ENCODE results near the gene APOL5.

APOL5 gene

DNA sequence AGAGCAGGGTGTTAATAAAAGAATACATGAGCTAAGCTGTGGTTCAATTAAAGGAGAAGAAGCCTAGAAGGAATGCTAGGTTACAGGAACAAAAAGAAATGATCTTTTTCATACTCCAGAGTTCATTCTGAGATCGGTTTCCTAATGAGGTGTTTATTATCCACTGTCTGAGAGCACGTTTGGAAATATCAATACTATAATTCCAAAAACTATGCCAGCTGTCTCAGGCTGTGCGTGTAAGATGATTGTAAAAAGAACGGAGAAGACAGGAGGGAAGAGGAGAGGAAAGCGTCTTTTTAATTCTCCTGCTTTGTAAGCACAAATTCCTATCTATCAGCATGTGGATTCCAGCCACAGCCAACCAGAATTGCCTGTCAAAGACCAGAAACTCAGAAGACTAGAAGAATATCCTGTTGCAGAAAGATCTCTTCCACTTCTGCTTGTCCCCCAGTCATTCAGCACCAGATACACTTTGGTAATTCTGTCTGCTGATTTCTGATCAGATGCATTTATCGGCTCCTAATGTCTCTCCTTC is 25.7 kb downstream of the APOL5 start:
- DNase-seq = no peak

DNA sequence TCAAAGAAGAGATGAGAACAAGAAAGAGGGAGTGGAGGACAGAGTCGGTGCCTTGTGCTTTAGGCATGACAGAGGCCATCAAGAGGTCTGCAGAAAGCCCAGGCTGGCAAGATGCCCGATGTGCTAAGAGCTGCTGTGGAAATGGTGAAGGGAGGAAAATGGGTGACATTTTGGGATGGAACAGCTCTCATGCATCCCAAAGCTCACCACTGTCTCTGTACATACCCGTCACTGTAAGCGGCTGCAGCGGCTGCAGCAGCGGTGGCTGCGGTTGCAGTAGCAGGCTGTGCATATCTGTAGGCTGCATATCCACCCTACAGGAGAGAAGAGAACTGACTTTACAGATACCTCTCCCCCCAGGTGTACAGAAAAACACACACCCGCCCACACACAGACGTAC is 28.6 kb downstream of the APOL5 start:
- no peak for DNase-seq

DNA sequence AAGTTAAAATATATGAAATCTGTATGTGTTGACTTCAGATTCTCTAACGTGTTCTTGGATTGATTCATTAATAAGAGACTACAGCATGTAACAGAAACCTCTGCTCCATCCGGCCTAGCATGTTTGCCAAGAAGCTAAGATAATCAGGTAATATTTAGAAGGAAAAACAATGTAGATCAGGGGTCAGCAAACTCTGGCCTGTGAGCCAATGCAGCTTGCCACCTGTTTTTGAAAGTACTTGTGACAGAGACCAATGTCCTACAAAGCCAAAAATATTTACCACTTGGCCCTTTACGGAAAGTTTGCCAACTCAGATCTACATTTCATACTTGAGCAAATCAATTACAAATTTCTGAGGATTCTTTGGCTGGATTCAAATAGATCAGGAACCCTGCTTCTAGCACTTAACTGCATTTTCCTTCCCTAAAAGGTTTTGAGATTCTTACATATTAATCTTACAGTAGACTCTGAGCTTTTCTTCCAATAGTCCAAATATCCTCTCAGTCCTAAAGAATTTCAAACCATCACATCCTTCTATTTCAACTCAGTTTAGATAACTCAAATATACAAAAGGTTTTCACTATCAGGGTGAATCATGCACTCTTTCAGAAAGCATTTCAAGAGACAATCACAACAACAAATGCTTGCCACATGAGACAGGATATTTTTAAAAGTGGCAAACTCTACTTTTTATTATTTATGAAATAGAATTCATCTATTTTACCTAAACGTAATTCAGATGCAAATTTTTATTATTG is 29.5 kb downstream of the APOL5 start:
- DNase-seq = no peak

DNA sequence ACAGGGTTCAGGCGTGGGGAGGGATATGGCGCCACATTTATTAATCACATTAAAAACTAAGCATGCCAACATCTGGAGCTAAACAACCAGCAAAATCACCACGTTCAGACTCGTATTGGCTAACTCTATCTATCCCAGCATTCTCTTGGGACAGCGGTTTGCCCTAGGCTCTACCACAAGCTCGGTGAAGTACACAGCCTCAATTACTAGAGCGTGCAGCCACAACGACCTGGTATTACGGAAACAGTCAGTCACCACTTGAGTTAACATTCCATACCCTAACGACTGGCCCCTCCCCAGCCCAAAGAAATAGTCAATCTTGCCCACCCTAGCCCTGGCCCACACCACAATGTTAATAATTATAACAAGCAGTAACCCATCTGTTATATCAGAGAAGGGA is 32.1 kb downstream of the APOL5 start:
- DNase-seq = no peak

DNA sequence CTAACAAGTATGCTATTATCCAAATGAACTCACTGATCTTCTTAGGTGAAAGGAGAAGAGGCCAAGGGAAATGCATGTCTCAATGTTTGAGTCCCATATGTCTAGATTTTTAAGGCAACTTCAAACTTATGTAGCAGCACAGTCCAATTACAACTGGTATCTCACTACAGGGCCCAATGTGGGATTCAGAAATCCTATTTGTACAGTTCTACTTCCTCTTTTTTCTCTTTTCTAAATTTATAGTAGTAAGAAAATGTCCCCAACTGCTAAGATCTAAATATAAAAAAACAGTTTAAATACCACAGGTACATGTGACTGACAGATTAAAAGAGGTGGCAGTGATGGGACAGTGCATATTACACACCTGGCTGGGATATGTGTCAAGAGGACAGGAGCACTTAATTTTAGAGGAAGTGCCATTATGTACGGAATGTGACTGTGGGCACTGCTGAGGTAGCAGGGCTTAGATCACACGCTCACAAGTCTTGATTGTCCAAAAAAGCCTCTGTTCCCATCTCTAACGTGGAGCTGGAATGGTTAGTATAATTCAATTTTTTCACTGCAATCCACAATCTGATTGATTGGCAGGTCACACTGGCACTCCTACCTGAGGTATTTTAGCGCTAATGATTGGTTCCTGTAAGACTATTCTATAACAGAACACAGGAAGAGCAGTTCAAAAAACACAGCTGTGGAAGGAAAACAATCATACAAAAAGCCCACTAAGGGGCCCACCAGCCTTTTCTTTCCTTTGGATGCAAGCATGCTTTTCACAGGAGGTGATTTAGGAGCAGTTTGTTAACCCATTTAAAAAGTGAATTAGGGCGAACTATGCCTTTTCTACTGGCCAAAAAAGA is 34.6 kb downstream of the APOL5 start:
- DNase-seq = no peak

DNA sequence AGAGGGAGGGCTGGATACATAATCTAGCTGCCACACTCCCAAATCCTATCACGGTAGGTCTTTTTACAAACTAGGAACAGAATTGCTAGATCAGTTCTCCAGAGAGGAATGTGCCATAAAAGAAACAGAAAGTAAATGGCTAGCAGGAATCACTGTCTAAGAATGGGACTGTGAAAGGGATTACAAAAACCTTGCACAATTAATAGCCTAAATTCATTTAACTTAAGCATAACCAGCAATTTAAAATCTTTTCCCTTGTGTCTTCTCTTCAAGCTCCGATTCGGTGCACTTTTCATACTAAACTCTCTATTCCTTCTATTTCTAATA is 35.2 kb downstream of the APOL5 start:
- DNase-seq = no peak

DNA sequence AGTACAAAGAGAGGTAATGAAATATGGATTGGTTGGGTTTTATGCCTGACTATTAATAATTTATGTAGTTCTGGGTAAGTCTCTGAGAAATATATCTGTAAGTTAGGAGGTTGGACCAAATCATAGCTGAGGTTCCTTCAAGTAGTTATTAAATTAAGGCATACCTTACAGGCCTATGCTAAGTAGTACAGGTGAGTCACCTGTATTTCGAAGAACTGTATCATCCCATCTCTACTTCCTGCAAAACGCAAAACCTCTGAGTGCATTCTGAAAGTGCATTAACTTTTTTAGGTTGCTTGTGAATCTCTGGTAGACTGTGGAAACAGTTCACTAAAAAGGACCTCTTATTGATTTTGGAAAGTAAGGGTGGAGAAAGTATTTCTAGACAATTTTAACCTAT is 37.1 kb downstream of the APOL5 start:
- DNase-seq = no peak

DNA sequence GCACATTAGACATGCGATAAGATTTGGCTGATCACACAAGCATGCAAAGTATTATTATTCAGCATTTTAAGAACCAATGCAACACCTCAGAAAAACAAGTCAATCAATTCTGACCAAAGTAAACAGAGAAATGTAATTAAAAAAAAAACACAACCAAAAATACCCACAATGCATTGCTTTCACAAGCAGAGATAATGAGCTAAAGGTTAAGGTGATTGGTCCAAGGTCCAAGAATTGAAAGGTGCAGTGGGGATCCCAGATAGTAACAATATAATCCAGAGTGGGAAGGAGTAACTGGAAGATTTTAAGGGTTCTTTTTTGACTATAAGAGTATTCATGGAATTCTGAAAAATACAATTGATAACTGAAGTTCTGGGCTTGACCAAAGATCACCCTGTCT is 39.0 kb downstream of the APOL5 start:
- DNase-seq = no peak

DNA sequence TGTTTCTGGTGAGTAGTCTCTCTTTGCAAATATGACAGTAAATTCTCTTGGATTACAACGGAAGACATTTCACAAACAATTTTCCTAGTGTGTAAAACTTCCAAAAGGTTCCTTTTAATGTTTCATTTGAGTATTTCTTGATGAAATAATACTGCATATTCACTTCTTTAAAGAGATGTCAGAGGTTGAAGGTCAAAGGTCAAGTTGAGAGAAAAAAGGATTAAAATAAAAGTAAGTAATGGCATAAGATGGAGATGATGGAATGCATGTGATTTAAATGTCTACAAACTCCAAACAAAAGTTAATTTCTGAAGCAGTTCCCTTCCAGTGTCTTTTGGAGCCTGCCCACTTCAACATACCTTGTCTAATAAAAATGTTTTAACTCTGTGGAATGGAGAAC is 40.7 kb downstream of the APOL5 start:
- no peak for DNase-seq

DNA sequence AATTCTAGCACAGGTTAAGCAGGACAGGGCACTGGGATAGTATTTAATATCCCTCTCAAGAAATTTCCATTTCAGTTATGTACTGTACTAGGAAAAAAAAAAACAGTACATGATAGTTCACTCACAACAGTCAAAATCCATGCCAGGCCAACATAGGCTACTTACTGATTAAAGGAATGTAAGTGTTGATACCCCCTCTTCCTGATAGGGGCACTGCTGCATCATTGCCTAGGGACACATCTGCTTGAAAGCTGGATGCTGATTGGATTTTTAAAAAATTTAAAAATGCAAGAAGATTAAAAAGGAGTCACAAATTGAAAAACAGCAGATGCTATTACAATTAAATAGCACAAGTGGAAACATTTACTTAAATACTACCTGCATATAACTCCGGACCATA is 43.4 kb downstream of the APOL5 start:
- no peak for DNase-seq

DNA sequence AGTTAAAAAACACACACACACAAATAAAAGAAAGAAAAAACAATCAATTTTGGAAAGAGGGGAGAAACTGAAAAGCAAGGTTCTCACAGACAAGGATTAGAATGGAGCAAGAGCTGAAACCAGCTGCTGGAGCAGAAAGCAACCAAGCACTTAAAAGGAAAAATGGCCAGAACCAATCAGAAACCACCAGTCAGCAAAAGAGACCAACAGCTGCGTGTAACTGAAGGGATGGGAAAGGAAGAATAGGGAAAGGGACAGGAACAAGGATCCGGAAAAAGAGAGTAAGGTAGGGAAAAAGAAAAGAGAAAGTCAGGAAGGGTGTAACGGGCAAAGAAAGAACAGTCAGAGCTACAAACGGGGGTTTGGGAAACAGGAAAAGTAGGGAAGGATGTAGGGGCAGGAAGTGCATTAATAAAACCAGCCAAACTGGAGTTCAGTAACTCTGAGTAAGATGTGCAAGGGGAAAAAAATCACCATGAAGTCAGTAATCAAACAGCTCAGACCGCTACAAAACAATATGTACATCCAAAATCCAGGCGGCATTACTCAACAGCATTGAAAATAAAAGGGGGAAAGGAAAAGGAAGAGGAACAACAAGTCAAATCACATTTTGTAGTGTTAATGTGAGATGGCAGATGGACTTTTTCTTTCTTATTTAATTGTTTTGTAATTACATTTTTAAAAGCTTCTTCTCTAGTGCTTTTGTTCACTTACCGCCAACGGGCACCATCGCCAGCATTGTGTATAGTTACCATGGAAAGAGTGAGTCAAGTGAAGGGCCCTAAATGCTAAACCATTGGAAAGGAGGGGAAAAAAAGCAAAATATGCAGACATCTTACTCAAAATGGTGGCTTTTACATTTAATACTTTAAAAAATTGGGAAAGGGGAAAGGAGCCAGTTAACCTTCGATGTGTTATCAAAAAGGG is 49.2 kb downstream of the APOL5 start:
- no peak for DNase-seq

DNA sequence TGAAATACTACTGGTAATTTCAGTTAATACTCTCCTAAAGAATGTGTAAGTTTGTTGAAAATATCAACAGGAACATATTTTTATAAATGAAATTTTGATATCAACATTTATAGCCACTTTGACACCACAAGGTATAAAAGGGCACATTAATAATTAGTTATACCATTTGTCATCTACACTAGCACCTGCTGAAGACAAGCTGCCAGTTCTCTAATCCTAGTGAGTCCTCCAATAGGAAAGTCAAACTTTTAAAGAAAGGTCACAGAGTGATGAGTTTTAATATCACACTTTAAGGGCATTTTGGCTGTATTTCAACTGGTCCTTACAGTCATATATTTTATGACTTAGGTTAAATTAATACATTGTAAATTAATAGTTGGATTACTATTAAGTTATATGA is 52.3 kb downstream of the APOL5 start:
- no peak for DNase-seq

DNA sequence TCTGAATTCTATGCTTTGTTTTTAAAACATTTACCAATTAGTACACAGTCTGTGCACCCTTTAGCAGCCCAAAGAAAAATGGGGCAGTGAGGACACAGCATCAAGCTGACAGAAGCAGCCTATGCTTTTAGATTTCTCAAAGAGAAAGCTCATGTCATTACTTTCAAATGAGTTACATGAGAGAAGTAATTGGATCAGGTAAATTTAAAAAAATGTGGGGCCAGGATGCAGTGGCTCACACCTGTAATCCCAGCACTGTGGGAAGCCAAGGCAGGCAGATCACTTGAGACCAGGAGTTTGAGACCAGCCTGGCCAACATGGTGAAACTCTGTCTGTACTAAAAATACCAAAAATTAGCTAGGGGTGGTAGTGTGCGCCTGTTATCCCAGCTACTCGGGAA is 57.7 kb downstream of the APOL5 start:
- DNase-seq = no peak

DNA sequence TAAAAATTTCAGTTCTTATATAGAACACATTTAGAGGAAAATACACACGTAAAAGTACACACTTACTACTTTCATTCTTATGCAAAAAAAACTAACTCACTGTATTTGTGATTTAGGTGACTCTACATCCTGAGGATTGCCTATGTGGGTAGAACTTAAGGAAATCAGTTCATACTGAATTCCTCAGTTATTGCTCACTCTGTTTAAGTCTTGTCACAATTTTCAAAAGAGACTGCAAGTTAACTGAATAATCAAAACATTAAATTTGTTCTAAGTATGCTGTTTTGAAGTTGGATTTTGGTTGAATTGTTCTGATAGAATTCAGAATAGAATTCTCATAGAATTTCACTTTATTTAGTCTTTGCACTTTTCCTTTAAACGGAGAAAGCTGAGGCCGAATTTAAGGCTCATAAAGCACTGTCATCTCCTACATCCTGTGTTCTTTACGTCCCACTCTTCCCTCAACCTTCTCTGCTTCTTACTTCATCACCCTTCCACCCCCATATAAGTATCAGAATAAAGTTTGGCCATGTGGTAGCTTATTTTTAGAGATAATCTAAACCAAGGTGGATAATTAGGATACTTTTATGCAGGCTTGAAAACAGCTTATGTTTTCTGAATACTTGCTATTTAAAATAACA is 59.8 kb downstream of the APOL5 start:
- DNase-seq = no peak
